Activated CD8-positive, alpha-beta memory T cell treated with anti-CD3 and anti-CD28 coated beads for 48 hours (primary cell): ENCODE measurements around the gene PPP1R1B.
A peak's percentile ranks its signal among the peaks of the same experiment; 100 is the strongest.

Experiments used
- DNase-seq, 3 experiments: peaks; one replicate each; pipeline ENCODE4 v3.0.0-alpha.2; 2020; ENCODE audit warnings: low read depth in 2 of 3, low spot score in 2 of 3

The PPP1R1B gene

DNA sequence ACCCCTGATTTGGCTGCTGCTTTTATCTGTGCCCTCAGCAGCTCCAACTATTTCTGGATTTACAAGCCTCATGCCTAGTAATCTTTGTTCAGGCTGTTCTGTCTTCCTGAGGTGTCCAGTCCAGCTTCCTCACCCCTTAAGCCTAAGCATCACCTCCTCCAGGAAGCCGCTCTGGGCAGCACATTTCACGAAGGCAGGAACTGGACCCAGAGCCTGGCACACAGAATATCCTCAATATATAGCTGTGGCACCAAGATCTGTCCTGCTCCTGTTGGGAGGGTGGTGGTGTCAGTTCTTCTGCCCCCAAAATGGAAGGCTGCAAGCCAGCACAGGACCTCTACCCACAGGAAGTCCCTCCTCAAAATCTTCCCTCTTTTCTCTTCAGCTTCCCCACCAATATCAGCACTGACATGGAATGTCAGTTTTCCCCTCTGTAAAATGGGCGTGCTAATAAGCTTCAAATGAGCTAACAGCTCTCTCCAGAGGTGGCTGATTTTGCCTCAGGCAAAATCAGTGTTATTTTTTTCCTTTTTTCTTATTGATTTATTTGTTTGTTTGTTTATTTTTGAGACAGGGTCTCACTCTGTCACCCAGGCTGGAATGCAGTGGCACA is 12.1 kb upstream of the PPP1R1B start:
- DNase-seq: no peak

DNA sequence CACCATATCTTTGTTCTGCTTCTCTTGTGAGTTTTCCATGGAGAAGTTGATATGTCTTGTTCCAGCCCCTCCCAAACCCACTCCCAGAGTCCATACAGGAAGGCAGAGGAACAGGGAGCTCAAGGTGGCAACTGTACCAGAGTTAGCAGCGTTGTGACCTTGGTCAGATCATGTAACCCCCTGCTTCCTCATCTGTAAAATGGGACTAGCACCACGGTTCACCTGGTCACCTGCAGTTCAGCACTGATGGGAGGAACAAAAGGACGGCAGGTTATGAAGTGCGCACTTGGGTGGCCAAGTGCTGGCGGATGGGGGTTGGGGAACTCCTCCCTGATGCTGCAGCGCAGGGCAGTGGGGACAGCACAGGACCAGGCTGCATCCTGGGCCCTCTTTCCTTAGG is 11.3 kb upstream of the PPP1R1B start:
- no peak for DNase-seq

DNA sequence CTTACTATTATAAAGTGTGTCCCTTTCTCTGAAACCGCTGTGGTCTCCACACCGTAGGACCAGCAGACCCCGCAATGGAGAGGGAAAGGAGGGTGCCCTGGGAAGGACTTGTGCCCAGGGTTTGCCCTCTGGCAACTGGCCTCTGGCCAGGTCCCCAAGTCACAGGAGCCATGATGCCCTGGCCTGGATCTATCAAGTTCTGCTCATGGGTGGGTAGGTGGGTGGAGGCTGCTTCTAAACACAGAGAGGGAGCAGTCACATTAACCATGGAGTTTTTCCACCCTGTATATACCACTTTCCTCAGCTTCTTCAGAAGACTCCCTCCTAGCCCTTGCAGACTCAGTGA is 9.7 kb upstream of the PPP1R1B start:
- DNase-seq: no peak

DNA sequence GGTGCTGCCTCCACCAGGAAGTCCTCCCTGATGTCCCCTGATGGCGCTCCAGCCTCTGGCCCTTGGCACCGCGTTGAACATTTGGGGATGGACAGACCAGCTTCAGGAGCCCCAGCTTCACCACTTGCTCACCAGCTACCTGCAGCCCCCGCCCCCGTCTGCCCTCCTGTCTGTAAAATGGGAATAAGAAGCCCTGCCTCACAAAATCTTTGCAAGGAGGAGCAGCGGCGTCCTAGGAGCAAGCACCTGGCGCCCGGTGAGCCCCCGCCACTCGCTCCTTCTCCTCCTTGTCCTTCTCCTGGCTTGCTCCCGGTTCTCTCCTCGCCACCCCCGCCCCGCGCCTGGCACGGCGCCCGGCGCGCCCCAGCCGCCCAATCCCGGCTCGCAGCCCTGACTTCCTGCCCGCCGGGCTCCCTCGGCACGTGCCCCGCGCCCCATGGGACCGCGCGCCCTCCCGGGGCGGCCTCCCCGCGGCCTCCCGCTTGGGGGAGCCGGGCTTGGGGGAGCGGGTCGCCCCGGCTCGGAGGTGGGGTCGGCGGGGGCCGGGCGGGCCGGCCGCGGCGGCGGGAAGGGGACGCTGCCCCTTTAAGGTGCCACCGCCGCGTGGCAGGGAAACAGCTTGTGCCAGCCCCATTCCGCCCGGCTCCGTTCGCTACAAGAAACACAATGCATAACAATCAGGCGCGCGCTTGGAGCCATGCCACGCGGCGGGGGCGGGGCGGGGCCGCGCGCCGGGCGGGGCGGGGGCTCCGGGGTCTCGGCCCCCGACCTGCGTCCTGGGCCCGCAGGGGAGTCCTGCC is 9.1 kb upstream of the PPP1R1B start:
- DNase-seq: peak in 1 of 3 experiments; percentile 30

DNA sequence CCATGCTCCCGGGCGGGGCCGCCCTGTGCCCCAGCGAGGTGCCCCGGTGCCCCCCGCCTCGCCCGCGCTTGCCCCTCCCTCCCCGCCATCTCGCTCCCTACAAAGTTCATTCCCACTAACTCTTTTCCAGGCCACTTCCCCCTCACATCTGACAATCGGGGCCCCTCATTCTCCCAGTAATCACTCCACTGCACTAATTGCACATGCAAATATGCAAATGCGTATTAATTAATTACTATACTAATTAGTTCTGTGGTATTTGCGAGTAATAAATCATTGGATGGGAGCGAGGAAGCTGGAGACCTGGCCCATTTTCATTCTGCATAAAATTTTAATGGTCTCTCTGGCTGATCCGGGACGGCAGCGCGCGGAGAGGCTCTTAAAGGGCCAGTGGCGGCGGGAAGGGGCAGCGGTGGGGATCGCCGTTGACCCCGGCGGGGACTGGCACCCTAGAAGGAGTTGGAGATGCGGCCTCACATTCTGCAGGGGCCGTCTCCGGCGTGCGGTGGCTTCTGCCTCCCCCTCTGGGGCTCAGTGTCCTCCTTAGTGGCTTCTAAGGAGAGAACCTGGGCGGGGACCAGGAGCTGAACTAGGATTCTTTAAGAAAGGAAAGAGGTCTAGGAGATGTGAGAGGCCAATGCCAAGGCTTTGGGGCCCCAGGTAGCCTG is 8.4 kb upstream of the PPP1R1B start:
- no peak for DNase-seq

DNA sequence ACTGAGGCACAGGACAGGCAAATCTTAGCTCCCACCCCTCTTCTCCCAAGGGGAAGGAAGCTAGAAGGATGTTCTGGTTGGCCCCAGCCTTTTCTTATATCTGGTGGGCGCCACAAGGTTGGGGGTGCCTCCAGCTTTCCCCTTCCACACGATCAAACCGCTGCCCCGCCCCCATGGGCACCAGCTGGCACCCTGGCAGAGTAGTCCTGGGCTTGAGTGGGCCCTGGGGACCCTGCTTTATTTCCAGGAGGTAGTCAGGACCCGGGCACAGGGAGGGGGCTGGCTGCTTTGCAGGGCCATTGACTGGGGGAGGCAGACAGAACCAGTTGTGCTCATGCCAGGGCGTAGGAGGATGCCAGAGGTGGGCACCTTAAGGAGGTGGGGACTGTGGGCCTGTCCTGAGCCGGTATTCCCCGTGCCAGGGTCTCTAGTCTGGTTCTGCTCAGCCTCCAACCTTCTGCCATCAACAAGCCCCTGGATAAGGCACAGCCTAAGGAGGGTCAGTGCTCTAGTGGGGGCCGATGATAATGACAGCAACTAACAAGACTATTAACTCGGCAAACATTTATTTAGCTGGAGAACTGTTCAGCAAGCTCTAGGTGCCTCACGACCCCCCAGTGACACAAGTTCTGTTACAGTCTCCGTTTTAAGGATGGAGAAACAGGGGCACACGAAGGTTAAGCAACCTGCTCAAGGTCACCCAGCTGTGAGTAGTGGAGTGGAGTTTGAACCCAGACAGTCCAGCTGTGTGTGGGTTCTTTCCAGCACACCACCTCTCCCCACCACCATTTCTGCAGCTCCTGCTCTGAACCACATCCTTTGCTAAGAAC is 7.6 kb upstream of the PPP1R1B start:
- DNase-seq: no peak

DNA sequence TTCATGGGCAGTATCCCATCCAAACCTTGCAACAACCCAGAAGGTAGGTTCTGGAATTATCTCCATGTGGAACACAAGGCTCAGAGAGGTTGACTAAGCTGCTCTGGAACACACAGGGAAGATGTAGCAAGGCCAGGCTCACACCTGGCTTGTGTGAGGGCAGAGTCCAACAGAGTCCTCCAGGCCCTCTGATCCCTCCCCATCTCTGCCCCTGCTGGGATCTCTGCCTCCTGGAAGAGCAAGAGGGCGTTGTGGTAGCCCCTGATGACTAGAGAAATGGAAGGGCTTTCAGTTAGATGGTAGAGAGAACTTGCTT is 7.0 kb upstream of the PPP1R1B start:
- DNase-seq: no peak

DNA sequence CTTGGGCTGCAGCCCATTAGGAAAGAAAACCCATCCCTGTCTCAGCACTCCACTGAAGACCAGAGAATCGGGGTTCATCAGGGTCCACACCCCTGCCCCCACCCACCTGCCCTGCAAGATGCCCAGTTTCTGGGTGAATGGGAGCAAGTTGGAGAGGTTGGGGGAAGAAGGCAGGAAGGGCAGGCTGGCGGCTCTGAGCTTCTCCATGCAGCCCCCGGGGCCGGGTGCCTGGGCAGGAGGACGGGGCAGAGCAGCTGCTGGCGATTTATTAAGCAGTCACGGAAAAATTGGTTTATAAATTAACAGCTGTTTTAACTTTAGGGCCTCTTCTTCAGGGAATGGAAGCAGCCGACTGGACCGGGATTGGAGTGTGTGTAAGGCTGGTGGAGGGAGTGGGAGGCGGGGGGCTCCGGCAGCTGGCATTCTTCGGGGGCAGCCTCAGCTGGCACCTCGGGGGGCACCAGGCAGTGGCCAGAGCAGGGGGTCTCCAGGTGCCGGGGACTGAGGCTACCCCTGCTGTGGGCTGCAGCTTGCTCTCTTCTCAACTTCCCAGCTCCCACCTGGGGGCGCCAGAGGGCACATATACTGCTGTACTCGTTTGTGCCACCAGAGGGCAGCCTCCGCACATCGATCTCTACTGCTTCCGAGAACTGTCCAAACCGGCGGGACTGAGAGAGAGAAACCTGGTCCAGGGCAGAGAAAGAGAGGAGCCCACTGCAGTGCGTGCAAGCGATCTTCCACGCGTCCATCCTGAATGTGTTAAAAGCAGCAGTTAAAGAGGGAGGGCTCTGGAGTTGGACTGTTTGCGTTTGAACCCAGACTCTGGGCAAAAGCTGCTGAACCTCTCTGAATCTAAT is 5.0 kb upstream of the PPP1R1B start:
- peak; percentile 64 to 97 (median 95) for DNase-seq

DNA sequence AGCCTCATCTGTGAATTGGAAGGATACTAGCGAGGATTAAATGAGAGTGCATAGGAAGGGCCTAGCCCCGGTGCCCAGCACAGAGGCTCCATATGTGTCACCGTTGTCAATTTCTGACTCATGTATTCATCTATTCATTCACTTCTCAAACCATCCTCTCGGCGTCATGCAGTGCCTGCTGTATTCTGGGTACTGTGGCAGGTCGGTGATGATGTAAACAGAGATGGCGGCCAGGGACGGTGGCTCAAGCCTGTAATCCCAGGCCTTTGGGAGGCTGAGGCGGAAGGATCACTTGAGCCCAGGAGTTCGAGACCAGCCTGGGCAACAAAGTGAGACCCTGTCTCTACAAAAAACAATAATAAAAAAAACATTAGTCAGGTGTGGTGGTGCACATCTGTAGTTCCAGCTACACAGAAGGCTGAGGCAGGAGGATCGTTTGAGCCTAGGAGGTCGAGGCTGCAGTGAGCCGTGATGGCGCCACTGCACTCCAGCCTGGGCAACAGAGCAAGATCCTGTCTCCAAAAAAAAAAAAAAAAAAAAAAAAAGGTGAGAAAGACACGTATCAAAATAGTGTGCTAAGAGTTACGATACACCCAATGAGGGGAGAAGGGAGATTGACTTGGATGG is 4.3 kb upstream of the PPP1R1B start:
- DNase-seq: peak in 1 of 3 experiments; percentile 20

DNA sequence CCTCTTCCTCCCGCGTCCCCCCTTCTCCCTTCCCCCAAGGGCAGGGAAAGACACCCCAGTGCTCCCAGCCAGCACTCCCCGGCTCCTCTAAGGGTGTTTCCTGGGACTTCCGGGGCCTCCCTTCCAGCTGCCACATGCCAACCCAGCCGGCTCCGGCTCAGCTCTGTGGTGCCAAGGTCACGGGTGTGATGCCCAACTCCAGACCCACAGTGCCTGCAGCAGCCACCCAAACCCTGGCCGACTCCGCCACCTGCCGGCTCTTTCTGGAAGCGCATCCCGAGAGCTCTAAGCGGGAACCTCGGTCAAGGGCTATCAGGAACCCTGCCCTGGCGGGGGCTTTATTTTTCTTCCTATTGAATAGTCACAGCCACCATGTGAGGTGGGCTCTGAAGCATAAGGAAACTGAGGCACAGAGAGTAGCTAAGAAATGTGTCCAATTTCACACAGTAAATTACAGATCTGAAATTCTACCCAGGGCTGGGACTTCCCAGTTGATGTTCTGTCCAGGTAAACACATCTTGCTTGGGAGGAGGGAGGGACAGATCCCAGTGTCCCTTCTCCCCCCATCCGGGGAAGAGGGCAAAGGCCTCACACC is 3.3 kb upstream of the PPP1R1B start:
- DNase-seq: peak; percentile 63 to 95 (median 92)

DNA sequence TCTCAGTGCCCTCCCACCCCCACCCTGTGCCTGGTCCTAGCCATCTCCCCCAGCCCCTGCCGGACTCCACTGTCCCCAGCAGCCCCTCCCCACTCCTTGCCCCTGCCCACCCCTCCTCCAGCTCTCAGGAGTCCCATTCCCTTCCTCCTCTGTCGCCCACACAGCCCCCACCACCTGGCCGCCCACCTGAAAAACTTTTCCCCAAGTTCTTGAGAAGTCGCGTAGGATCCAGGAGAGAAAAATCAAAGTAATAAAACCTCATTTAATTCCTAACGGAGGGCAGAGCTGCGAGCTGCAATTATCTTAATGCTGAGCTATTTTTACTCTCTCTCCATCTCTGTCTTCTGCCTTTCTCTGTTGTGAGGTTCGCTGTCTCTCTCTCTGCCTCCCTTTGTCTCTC is 2.4 kb upstream of the PPP1R1B start:
- no peak for DNase-seq

DNA sequence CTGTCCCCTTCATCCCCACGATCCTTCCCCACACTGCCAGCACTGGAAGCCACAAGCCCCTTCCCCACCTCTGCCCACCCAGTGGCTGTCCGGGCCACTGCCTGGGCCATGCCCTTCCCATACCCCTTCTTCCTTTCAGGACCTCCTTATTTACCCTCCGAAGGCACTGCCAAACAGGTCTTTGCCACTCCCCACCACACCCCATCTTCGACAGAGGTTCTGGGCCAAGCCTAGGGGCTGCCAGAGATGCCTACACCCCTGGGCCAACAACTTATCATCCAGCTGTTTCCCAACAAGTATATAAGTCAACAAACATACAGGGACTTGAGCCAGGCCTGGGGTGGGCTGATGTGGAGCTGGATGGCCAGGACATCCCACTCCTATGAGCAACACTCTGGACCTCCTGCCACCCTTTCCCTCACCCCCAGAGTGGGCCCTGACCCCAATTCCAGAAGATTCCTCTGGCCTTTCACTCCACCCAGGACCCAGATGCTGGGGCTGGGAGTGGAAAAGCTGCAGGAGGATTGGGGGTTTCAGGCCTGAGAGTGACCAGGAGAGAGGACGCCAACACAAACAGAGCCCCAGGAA is 1.5 kb upstream of the PPP1R1B start:
- DNase-seq: no peak

DNA sequence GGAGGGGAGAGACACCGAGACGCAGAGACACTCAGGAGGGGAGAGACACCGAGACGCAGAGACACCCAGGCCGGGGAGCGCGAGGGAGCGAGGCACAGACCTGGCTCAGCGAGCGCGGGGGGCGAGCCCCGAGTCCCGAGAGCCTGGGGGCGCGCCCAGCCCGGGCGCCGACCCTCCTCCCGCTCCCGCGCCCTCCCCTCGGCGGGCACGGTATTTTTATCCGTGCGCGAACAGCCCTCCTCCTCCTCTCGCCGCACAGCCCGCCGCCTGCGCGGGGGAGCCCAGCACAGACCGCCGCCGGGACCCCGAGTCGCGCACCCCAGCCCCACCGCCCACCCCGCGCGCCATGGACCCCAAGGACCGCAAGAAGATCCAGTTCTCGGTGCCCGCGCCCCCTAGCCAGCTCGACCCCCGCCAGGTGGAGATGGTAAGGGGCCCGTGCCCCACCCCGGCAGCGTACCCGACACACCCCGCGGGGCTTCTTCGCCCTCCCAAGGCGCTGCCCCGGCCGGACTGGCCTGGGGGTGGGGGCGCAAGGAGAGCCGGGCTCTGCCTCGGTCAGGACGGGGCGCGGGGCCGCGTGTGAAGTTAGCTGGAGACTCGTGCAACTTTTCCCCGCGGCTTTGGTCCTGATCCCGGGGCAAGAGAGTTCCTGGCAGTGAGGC is 427 bp downstream of the PPP1R1B start:
- DNase-seq: no peak

DNA sequence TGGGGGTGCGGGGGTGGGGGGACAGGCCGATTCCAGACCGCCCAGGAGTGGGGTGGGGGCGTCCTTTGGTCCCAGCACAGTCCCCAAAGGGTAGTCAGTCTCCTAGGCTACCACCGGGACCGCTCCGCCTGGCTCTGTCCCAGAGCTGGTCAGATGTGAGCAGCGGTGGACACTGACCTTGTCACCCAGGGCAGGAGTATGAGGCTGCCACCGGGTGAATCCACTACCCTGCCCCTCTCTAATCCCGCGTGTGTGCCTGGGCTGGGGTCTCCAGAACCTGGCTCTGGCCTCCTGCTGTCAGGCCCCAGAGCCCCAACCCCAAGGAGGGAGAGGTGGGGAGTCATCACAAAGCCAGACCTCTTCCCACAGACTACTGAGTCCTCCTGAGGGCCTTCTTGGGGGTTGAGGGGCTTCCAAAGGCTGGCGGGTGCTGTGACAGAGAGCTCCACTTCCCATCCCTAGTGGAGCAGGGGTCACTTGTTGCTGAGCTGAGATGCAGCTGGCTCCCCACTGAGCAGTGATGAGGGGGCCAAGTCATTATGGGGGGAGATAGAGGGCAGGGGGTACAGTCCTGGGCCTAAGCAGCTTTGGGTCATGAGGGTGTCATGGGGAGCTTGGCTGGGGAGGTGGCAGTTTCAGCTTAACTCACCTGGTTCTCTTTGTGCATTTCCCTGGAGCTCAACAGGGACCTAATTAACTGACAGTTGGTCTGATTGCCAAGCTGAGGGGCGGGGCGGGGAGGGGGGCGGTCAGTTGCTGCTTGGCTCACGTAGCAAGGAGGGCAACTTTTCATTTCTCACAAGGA is 1.2 kb downstream of the PPP1R1B start:
- no peak for DNase-seq

DNA sequence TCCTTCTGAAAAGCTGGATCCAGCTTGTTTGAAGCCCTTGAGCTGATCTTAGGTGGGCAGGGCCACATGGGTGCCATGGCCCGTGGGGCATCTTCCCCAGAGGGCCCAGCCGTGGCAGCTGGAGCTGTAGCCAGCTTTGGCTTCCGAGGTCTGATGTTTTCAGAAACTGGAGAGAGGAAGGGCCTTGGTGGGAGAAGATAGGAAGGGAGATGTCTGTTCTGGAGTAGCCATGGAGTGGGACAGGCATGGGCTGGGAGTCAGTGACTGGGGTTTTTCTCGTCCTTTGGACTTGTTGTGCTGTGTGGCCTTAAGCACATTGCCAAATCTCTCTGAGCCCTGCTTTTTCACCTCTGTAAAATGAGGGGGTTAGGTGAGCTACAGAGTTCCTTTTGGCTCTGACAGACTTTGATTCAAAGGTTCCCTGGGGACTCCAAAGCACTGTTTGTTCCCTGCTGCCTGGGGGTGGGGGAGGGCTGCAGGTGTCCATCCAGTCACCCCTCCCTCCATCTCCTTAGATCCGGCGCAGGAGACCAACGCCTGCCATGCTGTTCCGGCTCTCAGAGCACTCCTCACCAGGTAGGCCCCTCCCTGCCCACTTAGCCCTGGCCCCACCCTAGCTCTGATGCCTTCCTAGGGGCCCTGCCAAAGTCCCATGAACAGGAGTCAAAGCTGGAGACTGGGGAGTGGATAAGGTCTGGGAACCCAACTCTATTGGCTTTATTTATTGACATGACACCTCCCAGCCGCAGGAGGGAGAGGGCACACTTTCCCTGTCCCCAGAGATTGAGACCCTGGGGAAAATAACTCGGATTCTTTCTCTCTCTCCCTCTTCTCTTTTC is 2.1 kb downstream of the PPP1R1B start:
- DNase-seq: no peak

DNA sequence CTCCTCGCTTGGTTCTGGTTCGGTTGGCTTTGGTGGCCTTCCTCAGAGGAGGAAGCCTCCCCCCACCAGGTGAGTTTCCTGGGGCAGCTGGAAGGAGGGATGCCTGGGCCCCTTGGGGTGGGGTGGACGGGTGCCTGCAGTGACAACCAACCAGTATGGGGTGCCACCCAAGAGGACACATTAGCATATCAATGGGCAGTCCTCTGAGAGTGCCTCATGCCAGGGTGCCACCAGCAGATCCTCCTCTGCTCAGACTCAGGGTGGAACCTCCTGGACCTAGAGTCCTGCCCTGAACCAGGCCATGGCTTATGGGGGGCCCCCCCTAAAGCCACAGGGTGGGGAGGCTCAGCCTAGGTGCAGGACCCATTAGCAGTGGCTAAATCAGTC is 2.7 kb downstream of the PPP1R1B start:
- DNase-seq: no peak

DNA sequence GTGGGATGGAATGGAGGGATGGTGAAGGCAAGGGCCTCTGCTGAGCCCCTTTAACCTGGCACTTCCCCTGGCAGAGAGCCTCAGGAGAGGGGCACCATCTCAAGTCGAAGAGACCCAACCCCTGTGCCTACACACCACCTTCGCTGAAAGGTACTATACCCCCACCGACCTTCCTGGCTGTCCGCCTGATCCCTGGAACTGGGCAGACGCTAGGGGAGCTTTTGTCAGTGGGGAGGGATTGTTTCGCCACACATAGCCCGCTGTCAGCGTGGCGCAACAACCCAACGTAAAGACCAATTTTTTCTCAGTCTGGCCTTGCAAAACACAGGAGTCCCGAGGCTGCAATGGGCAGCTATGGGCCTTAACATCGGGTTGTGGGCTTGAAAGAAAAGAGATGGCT is 3.1 kb downstream of the PPP1R1B start:
- no peak for DNase-seq
